ENCODE data around the gene EZR.

DNA sequence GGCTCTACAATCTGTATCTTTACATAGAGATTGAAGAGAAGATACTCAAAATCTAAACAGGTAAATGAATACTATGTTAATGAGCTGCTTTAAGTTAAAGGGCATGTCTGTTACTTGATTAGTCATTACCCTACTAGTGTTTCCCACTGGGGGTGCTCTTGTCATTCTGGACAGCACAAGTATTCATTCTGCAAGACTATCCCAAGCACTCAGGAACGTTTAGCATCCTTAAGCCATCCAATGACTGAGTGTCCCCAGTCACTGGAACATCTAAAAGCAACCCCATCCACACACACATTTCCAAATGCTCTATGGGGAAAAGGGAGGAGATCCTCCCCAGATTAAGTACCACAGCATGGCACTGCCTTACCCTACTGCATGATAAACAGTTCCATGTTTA lies 25.7 kb downstream of the EZR start:
- TF ChIP-seq, protein P1, sequence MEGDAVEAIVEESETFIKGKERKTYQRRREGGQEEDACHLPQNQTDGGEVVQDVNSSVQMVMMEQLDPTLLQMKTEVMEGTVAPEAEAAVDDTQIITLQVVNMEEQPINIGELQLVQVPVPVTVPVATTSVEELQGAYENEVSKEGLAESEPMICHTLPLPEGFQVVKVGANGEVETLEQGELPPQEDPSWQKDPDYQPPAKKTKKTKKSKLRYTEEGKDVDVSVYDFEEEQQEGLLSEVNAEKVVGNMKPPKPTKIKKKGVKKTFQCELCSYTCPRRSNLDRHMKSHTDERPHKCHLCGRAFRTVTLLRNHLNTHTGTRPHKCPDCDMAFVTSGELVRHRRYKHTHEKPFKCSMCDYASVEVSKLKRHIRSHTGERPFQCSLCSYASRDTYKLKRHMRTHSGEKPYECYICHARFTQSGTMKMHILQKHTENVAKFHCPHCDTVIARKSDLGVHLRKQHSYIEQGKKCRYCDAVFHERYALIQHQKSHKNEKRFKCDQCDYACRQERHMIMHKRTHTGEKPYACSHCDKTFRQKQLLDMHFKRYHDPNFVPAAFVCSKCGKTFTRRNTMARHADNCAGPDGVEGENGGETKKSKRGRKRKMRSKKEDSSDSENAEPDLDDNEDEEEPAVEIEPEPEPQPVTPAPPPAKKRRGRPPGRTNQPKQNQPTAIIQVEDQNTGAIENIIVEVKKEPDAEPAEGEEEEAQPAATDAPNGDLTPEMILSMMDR (IDR thresholded peaks at IDR 0.05; ENCODE audit: poor library complexity), result peak; percentile 30
- no peak for TF ChIP-seq EZH2 (IDR thresholded peaks at IDR 0.05; ENCODE audit: borderline replicate concordance)
